ENCODE results near the gene NXPH4. TPM values are rescaled to one million over a fixed set of nuclear protein-coding genes. Genes with fewer than 3 reads are reported as not detected.

The NXPH4 gene
- total RNA-seq, 1 experiment from 2014 or later = 20.0 TPM

GRCh38 chr12:57223191-57224165, 6.9 kb downstream of the NXPH4 start:
- no peak for ATAC-seq

More at GRCh38 chr12:57223191-57224165, 6.9 kb downstream of the NXPH4 start:
- H3K79me2 ChIP-seq (ENCODE audit: insufficient read depth, low read length) = no peaks in the 10 kb centered on the region
- intact Hi-C loops (cut with micrococcal nuclease) = no loop called here
- POLR2A ChIA-PET = no interaction called here
- CTCF ChIA-PET = interaction anchor here (1.2 kb wide), 1 partner anchor 20 kb away, joined by 3 read pairs; no protein-coding TSS in a partner anchor
- TF ChIP-seq EGR1 (IDR thresholded peaks at IDR 0.05; ENCODE audit: low read depth) = no peak
- no peak for TF ChIP-seq MAX (IDR thresholded peaks at IDR 0.05)
- TF ChIP-seq ZBTB33 (IDR thresholded peaks at IDR 0.05; ENCODE audit: extremely low read depth, insufficient replicate concordance, low read length) = no peak
- TF ChIP-seq POLR2A (IDR thresholded peaks at IDR 0.05; ENCODE audit: borderline replicate concordance, extremely low read depth, insufficient read depth, insufficient read length) = no peak
- TF ChIP-seq RAD21 (IDR thresholded peaks at IDR 0.05; ENCODE audit: low read depth) = no peak
- no peak for TF ChIP-seq TCF7L2 (IDR thresholded peaks at IDR 0.05; ENCODE audit: borderline replicate concordance, extremely low read depth, insufficient read depth, insufficient read length)
- no peak for TF ChIP-seq SP1 (IDR thresholded peaks at IDR 0.05; ENCODE audit: low read depth)
- no peak for TF ChIP-seq ATF3 (IDR thresholded peaks at IDR 0.05)
- TF ChIP-seq ELF1 (IDR thresholded peaks at IDR 0.05; ENCODE audit: borderline replicate concordance, low read depth) = no peak
- H4K20me1 ChIP-seq (ENCODE audit: insufficient read depth) = no peaks in the 10 kb centered on the region
- no peaks in the 10 kb centered on the region for H3K9me2 ChIP-seq (ENCODE audit: insufficient read depth)
- no peaks in the 10 kb centered on the region for H3K27me3 ChIP-seq (ENCODE audit: insufficient read depth, low read length)
- H3K9me3 ChIP-seq (ENCODE audit: control insufficient read depth in 1 of 2, insufficient read depth in 1 of 2, low read depth in 1 of 2, low read length in 2 of 2) = no peaks in the 10 kb centered on the region
- H3K9ac ChIP-seq (ENCODE audit: low read length) = no peak overlapping the region
- no peaks in the 10 kb centered on the region for H3K36me3 ChIP-seq (ENCODE audit: control insufficient read depth in 1 of 2, insufficient read depth in 2 of 2, low read length in 2 of 2)
- H3K4me1 ChIP-seq (ENCODE audit: control insufficient read depth in 1 of 2, insufficient read depth in 2 of 2, low read length in 2 of 2) = peaks cover 0 to under 1% of the 10 kb centered on the region in 2 experiments; a peak in 1 of 4 replicates
- no peak overlapping the region for H2AFZ ChIP-seq (ENCODE audit: low read depth, low read length, poor library complexity, severe bottlenecking)
- no TSS peak for BruUV-seq (replicated peaks)
- H3K4me2 ChIP-seq (ENCODE audit: low read length) = no peak overlapping the region
- DNase-seq (ENCODE audit: low read depth, low spot score) = no peak
- no peak overlapping the region for H3K4me3 ChIP-seq (replicated peaks in 1 of 2; ENCODE audit: low read depth in 1 of 2, low read length in 2 of 2)
- no peak overlapping the region for H3K27ac ChIP-seq (ENCODE audit: low read depth, low read length)
- RAD21 ChIA-PET (ENCODE audit: low non-redundant PET in 1 of 2, low total read pairs in 2 of 2, uncharacterized antibody in 2 of 2, unreplicated experiment in 2 of 2) = no interaction called here

All from HCT116 (cell line).